Retina (tissue), 1 donor: ENCODE measurements around the gene NXPH3.

Source experiments
- DNase-seq: peaks from one replicate; pipeline ENCODE4 v3.0.0-alpha.2; 2016

The NXPH3 gene

GRCh38 chr17:49631496-49631895, 55.8 kb downstream of the NXPH3 start:
- no peak for DNase-seq
